ENCODE data around the gene CDIPT.

Gene CDIPT

GRCh38 chr16:29810699-29811169 is 52.3 kb downstream of the CDIPT start:
- DNase-seq (ENCODE audit: low read depth in 2 of 2), result no peak

DNA sequence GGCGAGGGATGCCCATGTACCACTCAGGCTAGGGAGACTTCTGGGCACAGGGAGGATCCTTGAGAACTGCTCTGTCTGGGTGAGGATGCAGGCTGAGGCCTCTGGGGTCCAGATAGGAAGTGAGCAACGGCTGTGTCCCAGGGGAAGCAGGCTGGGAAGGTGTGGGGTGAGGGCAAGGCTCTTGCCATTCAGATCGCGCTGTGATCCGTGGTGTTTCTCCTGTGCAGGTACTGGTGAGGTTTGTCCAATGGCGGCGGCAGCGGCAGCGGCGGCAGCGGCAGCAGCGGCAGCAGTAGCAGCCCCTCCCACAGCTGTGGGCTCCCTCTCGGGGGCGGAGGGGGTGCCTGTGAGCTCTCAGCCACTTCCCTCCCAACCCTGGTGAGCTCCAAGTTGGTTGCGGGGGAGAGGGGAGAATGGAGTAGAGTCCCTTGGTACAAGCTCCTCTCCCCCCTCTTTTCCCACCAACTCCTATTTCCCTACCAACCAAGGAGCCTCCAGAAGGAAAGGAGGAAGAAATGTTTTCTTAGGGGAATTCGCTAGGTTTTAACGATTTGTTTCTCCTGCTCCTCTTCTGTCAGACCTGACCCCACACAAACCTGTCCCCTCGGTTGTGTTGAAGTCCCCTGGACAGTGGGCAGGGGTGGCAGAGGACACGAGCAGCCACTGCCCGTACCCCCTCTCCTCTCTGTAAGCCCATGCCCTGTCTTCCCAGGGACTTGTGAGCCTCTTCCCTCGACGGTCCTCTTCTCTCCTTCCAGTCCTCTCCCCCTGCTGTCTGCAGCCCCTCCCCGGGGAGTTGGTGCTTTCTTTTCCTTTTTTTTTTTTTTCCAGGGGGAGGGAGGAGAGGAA is 53.0 kb downstream of the CDIPT start:
- no peak for DNase-seq (ENCODE audit: low read depth in 2 of 2)

- DNase-seq (ENCODE audit: low read depth in 2 of 2), result no peak
Measured at GRCh38 chr16:29809031-29809747, 53.8 kb downstream of the CDIPT start.
